A673 (cell line): Measurements from ENCODE around the gene ZMYND8. TPM values are rescaled to one million over a fixed set of nuclear protein-coding genes. Genes with fewer than 3 reads are reported as not detected.

ENCODE experiments used
- BruUV-seq: library from RNA; stranded (reverse); fragments of 400-500 nt; replicated peaks from 2 replicates; lab custom pipeline; 2021; lab: Mats Ljungman, UMichigan
- CTCF ChIA-PET: fragments of 300-600 bp; sonication (Branson Sonifier 250); formaldehyde crosslinking; loops from one replicate; lab custom pipeline; 2022; ENCODE audit warnings: antibody characterized with exemption; lab: Charles Lee
- POLR2A ChIA-PET: fragments of 300-600 bp; sonication (Branson Sonifier 250); formaldehyde crosslinking; loops from one replicate; lab custom pipeline; 2022; ENCODE audit warnings: antibody characterized with exemption; ENCODE audit not compliant: low non-redundant PET; lab: Charles Lee
- DNase-seq: peaks from one replicate; pipeline ENCODE4 v3.0.0-alpha.2; 2015; ENCODE audit warnings: low spot score
- H3K27ac ChIP-seq: fragments of 200-600 bp; sonication (generic); 2 replicates; pipeline ENCODE4 v1.5.1; 2016; ENCODE audit warnings: mixed run types, low read depth, mild to moderate bottlenecking, mixed read lengths, antibody characterized with exemption, low read length; ENCODE audit not compliant: poor library complexity, severe bottlenecking
- H3K27me3 ChIP-seq: fragments of 200-600 bp; sonication (generic); replicated peaks from 2 replicates; pipeline ENCODE4 v1.6.1; 2017; ENCODE audit warnings: mixed run types, low read depth, mild to moderate bottlenecking, mixed read lengths, antibody characterized with exemption, low read length; ENCODE audit not compliant: insufficient read depth, poor library complexity
- H3K36me3 ChIP-seq: fragments of 200-600 bp; sonication (generic); 2 replicates; pipeline ENCODE4 v1.6.1; 2016; ENCODE audit warnings: mixed run types, mild to moderate bottlenecking, mixed read lengths, antibody characterized with exemption, low read length; ENCODE audit not compliant: insufficient read depth, poor library complexity, severe bottlenecking
- H3K4me1 ChIP-seq: fragments of 200-600 bp; sonication (generic); 2 replicates; pipeline ENCODE4 v1.6.1; 2017; ENCODE audit warnings: mixed run types, mild to moderate bottlenecking, mixed read lengths, antibody characterized with exemption, low read length; ENCODE audit not compliant: insufficient read depth, poor library complexity, severe bottlenecking
- H3K4me3 ChIP-seq: fragments of 200-600 bp; sonication (generic); 2 replicates; pipeline ENCODE4 v1.5.1; 2016; ENCODE audit warnings: low read depth, mixed run types, mild to moderate bottlenecking, mixed read lengths, low read length; ENCODE audit not compliant: poor library complexity, severe bottlenecking
- H3K9me3 ChIP-seq: fragments of 200-600 bp; sonication (generic); 2 replicates; pipeline ENCODE4 v1.6.1; 2016; ENCODE audit warnings: mixed run types, low read depth, mild to moderate bottlenecking, mixed read lengths, antibody characterized with exemption, low read length; ENCODE audit not compliant: poor library complexity, severe bottlenecking
- EZH2 ChIP-seq: fragments of 200-600 bp; sonication (generic); IDR thresholded peaks from 2 replicates; pipeline ENCODE4 v1.6.1; 2017; ENCODE audit warnings: borderline replicate concordance, low read depth, mild to moderate bottlenecking, mixed read lengths, antibody characterized with exemption, low read length; ENCODE audit not compliant: poor library complexity, severe bottlenecking
- intact Hi-C: fragments of 100-400 bp; cut with micrococcal nuclease; formaldehyde crosslinking; loops from one replicate; pipeline ENCODE4 v1.10.0; 2022; ENCODE audit not compliant: unreplicated experiment
- total RNA-seq: library from RNA; stranded (reverse); gene quantifications from 2 replicates; pipeline ENCODE4 v1.2.3, GENCODE V29; 2021
- TF ChIP-seq, protein P1 (sequence below): fragments of 300-800, 200-600 bp; sonication (generic); conservative IDR thresholded peaks from 2 replicates; pipeline ENCODE4 v1.5.1; 2017; ENCODE audit warnings: low read depth, mild to moderate bottlenecking, antibody characterized with exemption, low read length, moderate library complexity, mixed read lengths

The ZMYND8 gene
- total RNA-seq, 1 experiment from 2014 or later: 31.3 TPM

DNA sequence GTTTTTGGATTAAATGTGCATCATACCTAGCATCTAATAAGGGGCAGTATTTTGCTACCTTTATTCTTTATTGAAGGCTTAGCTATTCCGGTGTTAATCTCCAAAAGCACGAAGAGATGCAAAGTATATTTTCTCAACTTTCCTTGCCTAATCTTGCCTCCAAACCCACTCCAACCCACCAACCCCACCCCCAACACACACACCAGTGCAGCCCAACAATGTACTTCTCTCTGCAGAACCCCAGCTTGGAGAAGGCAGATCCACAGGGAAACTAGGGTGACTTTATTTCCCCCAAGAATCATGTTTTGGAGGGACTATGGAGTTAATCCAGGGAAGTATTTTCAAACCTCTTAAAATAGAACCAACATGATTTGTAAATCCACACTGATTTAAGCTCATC is 73.6 kb downstream of the ZMYND8 start:
- intact Hi-C loops: no loop called here
- no peak for DNase-seq
- no peak for TF ChIP-seq EZH2
- TF ChIP-seq, protein P1, sequence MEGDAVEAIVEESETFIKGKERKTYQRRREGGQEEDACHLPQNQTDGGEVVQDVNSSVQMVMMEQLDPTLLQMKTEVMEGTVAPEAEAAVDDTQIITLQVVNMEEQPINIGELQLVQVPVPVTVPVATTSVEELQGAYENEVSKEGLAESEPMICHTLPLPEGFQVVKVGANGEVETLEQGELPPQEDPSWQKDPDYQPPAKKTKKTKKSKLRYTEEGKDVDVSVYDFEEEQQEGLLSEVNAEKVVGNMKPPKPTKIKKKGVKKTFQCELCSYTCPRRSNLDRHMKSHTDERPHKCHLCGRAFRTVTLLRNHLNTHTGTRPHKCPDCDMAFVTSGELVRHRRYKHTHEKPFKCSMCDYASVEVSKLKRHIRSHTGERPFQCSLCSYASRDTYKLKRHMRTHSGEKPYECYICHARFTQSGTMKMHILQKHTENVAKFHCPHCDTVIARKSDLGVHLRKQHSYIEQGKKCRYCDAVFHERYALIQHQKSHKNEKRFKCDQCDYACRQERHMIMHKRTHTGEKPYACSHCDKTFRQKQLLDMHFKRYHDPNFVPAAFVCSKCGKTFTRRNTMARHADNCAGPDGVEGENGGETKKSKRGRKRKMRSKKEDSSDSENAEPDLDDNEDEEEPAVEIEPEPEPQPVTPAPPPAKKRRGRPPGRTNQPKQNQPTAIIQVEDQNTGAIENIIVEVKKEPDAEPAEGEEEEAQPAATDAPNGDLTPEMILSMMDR: no peak
- Histone ChIP-seq H3K4me1 (no peaks in the 10 kb centered on the region), H3K27ac (no peak overlapping the region), H3K4me3 (no peak overlapping the region), H3K9me3 (no peaks in the 10 kb centered on the region), H3K27me3 (no peaks in the 10 kb centered on the region), H3K36me3 (peaks cover 30% of the 10 kb centered on the region)
- no TSS peak for BruUV-seq
- ChIA-PET POLR2A (no interaction called here), CTCF (no interaction called here)

DNA sequence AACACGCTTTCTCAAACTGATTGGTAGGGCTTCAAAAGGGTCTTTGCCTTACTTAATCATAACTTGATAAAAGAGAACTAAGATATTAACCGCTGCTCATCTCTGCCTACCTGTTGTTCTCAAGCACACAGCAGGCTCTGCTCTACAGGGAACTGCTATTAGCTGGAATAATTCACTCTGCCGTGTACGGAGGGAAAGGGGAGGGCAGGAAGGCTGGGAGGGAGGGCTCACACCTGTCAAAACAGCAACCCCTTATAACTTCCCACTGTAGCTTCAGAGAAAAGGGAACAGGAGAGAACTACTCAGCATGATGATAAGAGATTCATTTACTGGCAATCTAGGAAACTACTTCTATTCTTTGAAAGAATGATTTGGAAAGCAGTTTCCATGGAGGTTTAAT is 75.1 kb downstream of the ZMYND8 start:
- BruUV-seq: no TSS peak
- no peaks in the 10 kb centered on the region for H3K27me3 ChIP-seq
- peaks cover 24% of the 10 kb centered on the region for H3K36me3 ChIP-seq
- H3K4me1 ChIP-seq: no peaks in the 10 kb centered on the region
- intact Hi-C loops: no loop called here
- ChIA-PET POLR2A (no interaction called here), CTCF (no interaction called here)
- no peaks in the 10 kb centered on the region for H3K9me3 ChIP-seq
- no peak overlapping the region for H3K4me3 ChIP-seq
- DNase-seq: no peak
- no peak overlapping the region for H3K27ac ChIP-seq
- no peak for TF ChIP-seq EZH2
- TF ChIP-seq, protein P1: no peak

DNA sequence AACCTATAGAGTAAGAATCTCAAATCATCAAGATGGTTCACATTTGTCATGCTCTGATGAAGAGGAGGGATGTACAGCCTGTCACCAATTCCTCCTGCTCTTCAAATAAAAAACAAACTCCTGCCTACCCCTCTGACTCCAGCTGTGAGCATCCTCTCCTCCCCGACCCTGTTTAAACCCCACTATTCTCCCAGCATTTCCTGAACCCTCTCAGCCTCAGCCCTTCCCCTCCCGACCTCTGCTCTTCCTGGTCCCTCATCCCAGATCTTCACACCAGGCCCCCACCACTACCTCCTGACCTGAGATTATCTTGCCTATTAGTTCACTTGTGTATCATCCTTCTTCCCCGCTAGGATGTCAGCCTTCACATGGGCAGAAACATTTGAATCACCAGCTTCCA is 75.8 kb downstream of the ZMYND8 start:
- no TSS peak for BruUV-seq
- ChIA-PET CTCF (interaction anchor here (0.8 kb wide), 1 partner anchor 103 kb away, joined by 4 read pairs; no protein-coding TSS in a partner anchor), POLR2A (no interaction called here)
- TF ChIP-seq EZH2: no peak
- TF ChIP-seq, protein P1: no peak
- Histone ChIP-seq H3K27ac (no peak overlapping the region), H3K4me3 (no peak overlapping the region), H3K9me3 (no peaks in the 10 kb centered on the region), H3K4me1 (no peaks in the 10 kb centered on the region), H3K27me3 (no peaks in the 10 kb centered on the region), H3K36me3 (peaks cover 28% of the 10 kb centered on the region)
- intact Hi-C loops: no loop called here
- no peak for DNase-seq
